AG04449 (cell line): ENCODE data around the gene AKR1B1.

Source experiments
- CTCF ChIA-PET: fragments of 350-600 bp; formaldehyde crosslinking; extraction: SDS; loops from one replicate; lab custom pipeline; 2021; ENCODE audit warnings: antibody characterized with exemption; lab: Yijun Ruan, JAX
- POLR2A ChIA-PET: fragments of 400-600, 350-600 bp; formaldehyde crosslinking; extraction: SDS; loops from one replicate; lab custom pipeline; 2020; ENCODE audit warnings: antibody characterized with exemption, inconsistent platforms; lab: Yijun Ruan, JAX
- DNase-seq: peaks from one replicate; pipeline ENCODE4 v3.0.0-alpha.2; 2010; ENCODE audit warnings: low read depth, low spot score
- H3K4me3 ChIP-seq: 2 replicates; pipeline ENCODE4 v1.5.1; 2011; ENCODE audit warnings: low read depth, mild to moderate bottlenecking, control low read depth, low read length
- CTCF ChIP-seq: IDR thresholded peaks from one replicate; pipeline ENCODE4 v1.5.1; 2011; ENCODE audit warnings: mild to moderate bottlenecking, moderate library complexity, low read length, control low read depth, inconsistent platforms; ENCODE audit not compliant: insufficient read depth; ENCODE audit errors: missing control alignments

AKR1B1 gene

GRCh38 chr7:134429481-134429880 lies 29.4 kb downstream of the AKR1B1 start:
- no peak for TF ChIP-seq CTCF
- ChIA-PET POLR2A (no interaction called here), CTCF (interaction anchor here (1.0 to 9.6 kb wide), 7 partner anchors 9 to 180 kb away, joined by 3 to 417 read pairs (median 4); no protein-coding TSS in a partner anchor)
- DNase-seq, result no peak
- no peak overlapping the region for H3K4me3 ChIP-seq

GRCh38 chr7:134428942-134429341 lies 30.0 kb downstream of the AKR1B1 start:
- POLR2A ChIA-PET, result no interaction called here
- CTCF ChIA-PET, result interaction anchor here (1.1 to 9.6 kb wide), 5 partner anchors 8 to 177 kb away, joined by 3 to 417 read pairs (median 6); no protein-coding TSS in a partner anchor
- H3K4me3 ChIP-seq, result no peak overlapping the region
- DNase-seq, result no peak
- no peak for TF ChIP-seq CTCF

GRCh38 chr7:134427896-134428295 lies 31.0 kb downstream of the AKR1B1 start:
- CTCF ChIA-PET, result interaction anchor here (1.5 to 9.6 kb wide), 4 partner anchors 7 to 178 kb away, joined by 4 to 417 read pairs (median 20); no protein-coding TSS in a partner anchor

GRCh38 chr7:134425777-134426176 lies 33.1 kb downstream of the AKR1B1 start:
- H3K4me3 ChIP-seq, result no peak overlapping the region
- DNase-seq, result no peak
- POLR2A ChIA-PET, result no interaction called here
- CTCF ChIA-PET, result interaction anchor here (0.8 to 9.6 kb wide), 3 partner anchors 23 to 85 kb away, joined by 3 to 417 read pairs (median 3); no protein-coding TSS in a partner anchor
- no peak for TF ChIP-seq CTCF

More at GRCh38 chr7:134427896-134428295, 31.0 kb downstream of the AKR1B1 start:
- no peak for DNase-seq
- POLR2A ChIA-PET, result no interaction called here
- H3K4me3 ChIP-seq, result no peak overlapping the region
- TF ChIP-seq CTCF, result no peak

GRCh38 chr7:134422638-134423037 lies 36.3 kb downstream of the AKR1B1 start:
- POLR2A ChIA-PET, result no interaction called here
- no peak for TF ChIP-seq CTCF
- no peak overlapping the region for H3K4me3 ChIP-seq
- CTCF ChIA-PET, result interaction anchor here (1.3 to 4.9 kb wide), 5 partner anchors 7 to 282 kb away, joined by 5 to 34 read pairs (median 12); no protein-coding TSS in a partner anchor
- no peak for DNase-seq

- H3K4me3 ChIP-seq, result no peak overlapping the region
- no peak for TF ChIP-seq CTCF
- ChIA-PET CTCF (interaction anchor here (0.7 to 4.9 kb wide), 6 partner anchors 8 to 281 kb away, joined by 3 to 34 read pairs (median 9); no protein-coding TSS in a partner anchor), POLR2A (no interaction called here)
- no peak for DNase-seq
These were observed 36.9 kb downstream of the AKR1B1 start for GRCh38 chr7:134422008-134422407.
